GM18868 (cell line): Measurements from ENCODE around the gene CLDN7.

Source experiments
- ATAC-seq: cut with Tn5 transposase; IDR thresholded peaks from one replicate; pipeline ENCODE4 v1.9.1; 2021; ENCODE audit warnings: mild to moderate bottlenecking, moderate library complexity; ENCODE audit not compliant: unreplicated experiment

The CLDN7 gene

GRCh38 chr17:7221278-7222092 lies 40.8 kb downstream of the CLDN7 start:
- no peak for ATAC-seq

GRCh38 chr17:7220593-7221277 lies 41.5 kb downstream of the CLDN7 start:
- no peak for ATAC-seq

GRCh38 chr17:7219812-7220592 lies 42.3 kb downstream of the CLDN7 start, which contains the start of the genes ACADVL and DLG4:
TSS of gene ACADVL (plus strand) at chr17:7219938. CDS start at chr17:7219985, 47 bp downstream.
TSS of gene DLG4 (minus strand) at chr17:7219836.
- peak; percentile 75 for ATAC-seq

GRCh38 chr17:7219229-7219811 lies 43.0 kb downstream of the CLDN7 start:
- no peak for ATAC-seq

GRCh38 chr17:7218758-7219157 lies 43.5 kb downstream of the CLDN7 start:
- ATAC-seq: no peak

- ATAC-seq: no peak
Observed at GRCh38 chr17:7218166-7218565, 44.1 kb downstream of the CLDN7 start.

- no peak for ATAC-seq
Observed at GRCh38 chr17:7217113-7217987, 44.9 kb downstream of the CLDN7 start.

- no peak for ATAC-seq
Observed at GRCh38 chr17:7216242-7217112, 45.8 kb downstream of the CLDN7 start.

- ATAC-seq: no peak
Observed at GRCh38 chr17:7215652-7216180, 46.6 kb downstream of the CLDN7 start.

GRCh38 chr17:7215136-7215638 lies 47.1 kb downstream of the CLDN7 start:
- ATAC-seq: no peak

- ATAC-seq: peak; percentile 76
Observed at GRCh38 chr17:7214300-7215135, 47.8 kb downstream of the CLDN7 start.

- no peak for ATAC-seq
Observed at GRCh38 chr17:7213895-7214299, 48.4 kb downstream of the CLDN7 start.

- ATAC-seq: no peak
Observed at GRCh38 chr17:7211491-7212273, 50.6 kb downstream of the CLDN7 start.
